ENCODE results near the gene C1S. TPM values are rescaled to one million over a fixed set of nuclear protein-coding genes. Genes with fewer than 3 reads are reported as not detected.

The C1S gene
- total and polyA plus RNA-seq, 2 of the 4 experiments (the other 2 are of a cell fraction): 49.6 to 85.4 TPM

- peak within 1 kb of the TSS; percentile 94 for H4K5ac ChIP-seq (ENCODE audit: low read depth, low read length)
- peak within 1 kb of the TSS; percentile 77 to 98; a peak in 3 of 4 replicates for H4K8ac ChIP-seq (ENCODE audit: low read depth in 2 of 2, low read length in 2 of 2)
- no peaks in the 10 kb centered on the region for H3K27me3 ChIP-seq (ENCODE audit: control insufficient read depth, insufficient read depth, low read length)
- TF ChIP-seq CTCF (conservative IDR thresholded peaks at IDR 0.05; ENCODE audit: low read depth, low read length) (peak; percentile 94), FOS (IDR thresholded peaks at IDR 0.05; ENCODE audit: low read depth, low read length) (no peak), MAZ (IDR thresholded peaks at IDR 0.05; ENCODE audit: borderline replicate concordance, low read depth, low read length) (peak; percentile 94), MXI1 (IDR thresholded peaks at IDR 0.05; ENCODE audit: borderline replicate concordance, low read depth, low read length) (no peak), MAFK (IDR thresholded peaks at IDR 0.05; ENCODE audit: low read depth, low read length) (no peak), RAD21 (IDR thresholded peaks at IDR 0.05; ENCODE audit: low read length) (peak; percentile 85), RFX5 (IDR thresholded peaks at IDR 0.05; ENCODE audit: low read depth, low read length) (no peak), SMC3 (IDR thresholded peaks at IDR 0.05; ENCODE audit: low read depth, low read length) (peak; percentile 90), POLR2A (IDR thresholded peaks at IDR 0.05; ENCODE audit: low read depth, low read length) (no peak), NFE2L2 (IDR thresholded peaks at IDR 0.05; ENCODE audit: low read depth, low read length) (peak; percentile 48; the same call in 1 of the 2 replicates)
- peak within 1 kb of the TSS; percentile 99 for H3K4ac ChIP-seq (ENCODE audit: low read depth, low read length)
- peak within 1 kb of the TSS; percentile 89; the same call in 2 of the 3 replicates for H2BK15ac ChIP-seq (ENCODE audit: low read depth, low read length)
- peak within 1 kb of the TSS; percentile 92 for H3K9ac ChIP-seq (ENCODE audit: low read depth, low read length)
- H3K9me3 ChIP-seq (ENCODE audit: control insufficient read depth, insufficient read depth, low read length): no peaks in the 10 kb centered on the region
- POLR2A ChIA-PET (ENCODE audit: unreplicated experiment): no interaction called here
- H3K9me1 ChIP-seq (ENCODE audit: insufficient read depth, low read length): peaks cover 18% of the 10 kb centered on the region
- H3K27ac ChIP-seq (ENCODE audit: insufficient read depth, low read length): peak within 1 kb of the TSS; percentile 84
- no peaks in the 10 kb centered on the region for H4K20me1 ChIP-seq (ENCODE audit: insufficient read depth, low read length)
- H3K36me3 ChIP-seq (ENCODE audit: control insufficient read depth, insufficient read depth, low read length): peaks cover 29% of the 10 kb centered on the region
- peak within 1 kb of the TSS; percentile 79 for H2BK5ac ChIP-seq (ENCODE audit: low read depth, low read length, poor library complexity, severe bottlenecking)
- in situ Hi-C loops (cut with MboI; ENCODE audit: low sequenced_read_pairs): no loop called here
- CTCF ChIA-PET: interaction anchor here (0.6 to 1.0 kb wide), 3 partner anchors 15 to 148 kb away, joined by 3 to 4 read pairs (median 4); no protein-coding TSS in a partner anchor
- H3K4me3 ChIP-seq (ENCODE audit: insufficient read depth, low read depth, low read length): peak within 1 kb of the TSS; percentile 55
- peak within 1 kb of the TSS; percentile 92 for H3K4me2 ChIP-seq (ENCODE audit: low read depth, low read length)
- peak within 1 kb of the TSS; percentile 92 for H2AFZ ChIP-seq (replicated peaks; ENCODE audit: low read length, poor library complexity)
- peak; percentile 92 for DNase-seq
- no TSS peak for BruUV-seq (replicated peaks)
- H3K56ac ChIP-seq (ENCODE audit: extremely low read depth, insufficient read depth, low read length): peak within 1 kb of the TSS; percentile 79
- peaks cover 26% of the 10 kb centered on the region for H3K4me1 ChIP-seq (ENCODE audit: control insufficient read depth, insufficient read depth, low read length)
- H2BK20ac ChIP-seq (ENCODE audit: low read depth, low read length): peak within 1 kb of the TSS; percentile 95
- H3K23ac ChIP-seq (ENCODE audit: low read depth, low read length): peak within 1 kb of the TSS; percentile 100
- peak within 1 kb of the TSS; percentile 91 for H2AK5ac ChIP-seq (ENCODE audit: low read depth, low read length)
- peak; percentile 94 for ATAC-seq (ENCODE audit: low read depth)
- dilution Hi-C loops (cut with HindIII; ENCODE audit: low sequenced_read_pairs, unreplicated experiment): no loop called here
- peak within 1 kb of the TSS; percentile 96 for H3K18ac ChIP-seq (ENCODE audit: low read depth, low read length)
- WGBS, 2 experiments (ENCODE audit: extremely low coverage in 2 of 2, insufficient read length in 1 of 2): no CpG with 5 or more reads among the region's 16 CpGs
- peak within 1 kb of the TSS; percentile 97 for H2BK120ac ChIP-seq (ENCODE audit: low read depth, low read length)
- H4K91ac ChIP-seq (ENCODE audit: insufficient read depth, low read depth, low read length): peak within 1 kb of the TSS; percentile 99
- peak within 1 kb of the TSS; percentile 91 for H2AK9ac ChIP-seq (replicated peaks; ENCODE audit: low read depth, low read length, poor library complexity)
- intact Hi-C loops (cut with micrococcal nuclease): loop anchor here (1.0 kb wide), 5 partner anchors 13 to 148 kb away; partner anchors contain the start of genes C12orf57, C1S and LPCAT3
- H3K79me1 ChIP-seq (ENCODE audit: low read depth in 1 of 2, low read length in 2 of 2): peaks cover 13 to 28% of the 10 kb centered on the region in 2 experiments; a peak in 3 of 4 replicates
- H3K14ac ChIP-seq (replicated peaks; ENCODE audit: low read depth, low read length): peak within 1 kb of the TSS; percentile 99
These were observed 31.9 kb downstream of the C1S start, which contains the start of gene C1R for GRCh38 chr12:7092229-7092985. Gene C1R, minus strand, starts transcription at chr12:7092445. Its CDS starts 57 bp downstream, at chr12:7092388.

Measured in IMR-90 (cell line).